Activated CD8-positive, alpha-beta memory T cell treated with anti-CD3 and anti-CD28 coated beads for 48 hours (primary cell): ENCODE data around the gene GSK3A.
A peak's percentile ranks its signal among the peaks of the same experiment; 100 is the strongest.

Source experiments
- DNase-seq, 3 experiments: peaks; one replicate each; pipeline ENCODE4 v3.0.0-alpha.2; 2020; ENCODE audit warnings: low read depth in 2 of 3, low spot score in 2 of 3

GSK3A gene

GRCh38 chr19:42281146-42281826 lies 38.9 kb upstream of the GSK3A start:
- DNase-seq, result no peak

GRCh38 chr19:42280815-42281145 lies 38.4 kb upstream of the GSK3A start:
- no peak for DNase-seq

DNA sequence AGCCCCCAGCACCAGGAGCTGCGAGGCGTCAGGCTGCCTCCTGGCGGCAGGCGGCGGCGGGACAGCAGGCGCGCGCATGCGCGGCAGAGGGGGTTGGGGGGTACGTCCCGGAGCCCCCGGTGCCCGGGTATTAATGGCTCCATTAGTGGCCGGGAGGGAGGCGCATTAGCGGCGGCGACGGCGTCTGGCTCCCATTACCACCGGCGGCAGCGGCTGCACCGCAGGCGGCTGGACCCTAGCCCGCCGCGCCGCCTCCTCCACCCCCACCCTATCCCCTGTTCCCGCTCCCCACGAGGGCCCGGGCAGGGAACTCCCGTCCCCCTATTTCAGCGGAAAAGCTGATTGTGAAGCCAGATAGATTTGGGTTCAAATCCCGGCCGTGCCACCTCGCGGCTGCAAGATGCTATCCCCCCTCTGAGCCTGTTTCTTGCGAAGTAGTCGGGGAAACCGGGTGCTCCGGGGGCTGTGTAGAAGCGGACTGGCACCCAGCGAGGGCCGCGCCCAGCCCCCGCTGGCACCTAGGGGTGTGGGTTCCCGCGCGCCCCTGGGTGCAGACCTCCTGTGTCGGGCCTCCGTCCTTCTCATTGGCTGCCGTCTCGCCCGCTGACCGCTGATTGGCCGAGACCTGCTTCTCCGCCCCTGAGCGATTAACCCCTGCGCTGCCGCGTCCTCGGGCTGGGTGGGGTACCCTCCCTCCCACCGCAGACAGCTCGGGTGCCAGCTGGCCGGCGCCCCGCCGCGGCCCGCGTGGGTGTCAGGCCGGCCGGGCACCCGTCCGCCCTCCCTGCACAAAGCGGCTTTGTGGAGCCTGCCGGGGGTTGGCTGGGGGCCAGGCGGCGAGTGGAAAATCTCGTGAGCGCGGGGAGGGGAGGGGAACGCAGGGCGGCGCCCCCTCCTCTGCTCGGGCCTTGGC lies 37.8 kb upstream of the GSK3A start:
- DNase-seq, result peak; percentile 72 to 75 (median 74)

DNA sequence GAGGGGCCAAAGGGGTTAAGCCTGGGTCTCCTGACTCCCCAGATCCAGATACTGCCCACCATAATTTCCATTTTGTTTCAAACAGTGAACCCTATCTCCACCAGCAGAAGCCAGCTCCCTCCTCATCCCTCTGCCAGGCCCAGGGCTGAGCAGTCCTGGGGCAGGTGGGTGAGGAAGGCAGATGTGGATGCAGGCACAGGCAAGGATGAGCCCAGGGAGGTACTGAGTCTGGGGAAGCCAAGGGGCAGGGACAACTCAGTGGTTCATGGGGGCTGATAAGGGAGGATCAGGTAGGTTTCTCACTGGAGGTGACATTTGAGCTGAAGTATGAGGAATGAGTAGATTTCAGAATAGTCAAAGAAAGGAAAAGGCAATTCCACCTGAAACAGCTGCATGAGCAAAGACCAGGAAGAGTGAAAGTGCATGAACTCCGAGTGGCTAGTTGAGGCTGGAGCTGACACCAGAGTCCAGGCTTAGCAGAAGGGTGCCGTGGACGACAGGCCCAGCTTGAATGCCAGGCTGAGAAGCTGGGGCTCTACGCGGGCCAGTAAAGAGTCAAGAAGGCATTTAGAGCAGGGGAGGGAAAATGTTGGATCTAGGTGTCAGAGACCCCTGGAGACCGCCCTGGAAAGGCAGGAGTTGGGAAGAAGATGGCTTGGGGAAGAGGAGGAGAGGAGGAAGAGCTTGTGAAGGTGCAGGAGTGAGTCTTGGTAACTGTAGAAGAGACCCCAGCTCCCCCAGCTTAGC lies 36.9 kb upstream of the GSK3A start:
- DNase-seq, result no peak

- DNase-seq, result no peak
Measured at GRCh38 chr19:42278452-42279154, 36.2 kb upstream of the GSK3A start.

- no peak for DNase-seq
Measured at GRCh38 chr19:42277821-42278451, 35.5 kb upstream of the GSK3A start.

GRCh38 chr19:42276821-42277220 lies 34.4 kb upstream of the GSK3A start:
- no peak for DNase-seq

DNA sequence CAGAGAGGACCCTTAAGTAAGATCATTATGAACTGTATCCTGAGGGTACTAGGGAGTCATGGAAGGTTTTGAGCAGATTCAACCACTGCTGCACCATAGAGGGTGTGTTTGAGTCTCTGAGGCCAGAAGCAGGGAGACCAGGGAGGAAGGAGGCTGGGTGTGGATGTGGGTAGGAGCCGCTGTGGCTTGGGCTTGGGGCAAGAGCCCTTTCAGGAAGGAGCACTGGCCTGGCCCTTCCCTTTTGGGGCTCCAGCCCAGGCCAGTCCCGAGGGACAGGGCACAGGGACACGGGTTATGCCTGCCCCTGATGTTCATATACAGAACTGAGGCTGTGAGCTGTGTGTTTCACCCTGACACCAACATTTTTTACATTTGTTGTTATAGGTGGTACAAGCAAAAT lies 33.9 kb upstream of the GSK3A start:
- DNase-seq, result no peak

- no peak for DNase-seq
Measured at GRCh38 chr19:42275517-42275916, 33.1 kb upstream of the GSK3A start.

DNA sequence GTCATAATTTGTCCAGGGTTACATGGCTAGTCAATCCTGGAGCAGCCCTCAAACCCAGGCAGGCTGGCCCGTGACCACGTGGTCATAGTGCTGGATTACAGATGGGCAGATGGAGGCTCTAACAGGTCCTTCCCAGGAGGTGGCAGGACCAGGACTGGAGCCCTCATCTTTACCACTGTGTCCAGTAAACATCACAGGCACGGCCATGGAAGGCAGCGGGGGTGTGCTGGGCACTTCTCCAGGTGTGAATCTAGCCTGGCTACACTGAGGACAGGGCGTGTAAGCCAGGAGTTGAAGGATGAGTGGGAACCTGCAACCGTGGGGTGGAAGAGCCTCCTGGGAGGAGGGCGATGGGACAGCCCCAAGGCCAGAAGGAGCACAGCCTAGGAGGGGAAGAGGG lies 32.7 kb upstream of the GSK3A start:
- no peak for DNase-seq

GRCh38 chr19:42274065-42274682 lies 31.8 kb upstream of the GSK3A start:
- DNase-seq, result no peak

DNA sequence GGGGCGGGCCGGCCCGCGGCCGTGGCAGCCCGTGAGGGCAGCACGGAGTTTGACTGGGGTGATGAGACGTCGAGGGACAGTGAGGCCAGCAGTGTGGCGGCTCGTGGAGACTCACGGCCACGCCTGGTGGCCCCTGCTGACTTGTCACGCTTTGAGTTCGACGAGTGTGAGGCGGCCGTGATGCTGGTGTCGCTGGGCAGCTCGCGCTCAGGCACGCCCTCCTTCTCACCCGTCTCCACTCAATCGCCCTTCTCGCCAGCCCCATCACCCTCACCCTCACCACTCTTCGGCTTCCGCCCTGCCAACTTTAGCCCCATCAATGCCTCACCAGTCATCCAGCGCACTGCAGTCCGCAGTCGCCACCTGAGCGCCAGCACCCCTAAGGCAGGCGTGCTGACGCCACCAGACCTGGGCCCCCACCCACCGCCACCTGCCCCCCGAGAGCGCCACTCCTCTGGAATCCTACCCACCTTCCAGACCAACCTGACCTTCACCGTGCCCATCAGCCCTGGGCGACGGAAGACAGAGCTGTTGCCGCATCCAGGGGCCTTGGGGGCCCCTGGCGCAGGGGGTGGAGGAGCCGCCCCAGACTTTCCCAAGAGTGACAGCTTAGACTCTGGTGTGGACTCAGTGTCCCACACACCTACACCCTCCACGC lies 31.1 kb upstream of the GSK3A start:
- DNase-seq, result no peak

GRCh38 chr19:42272989-42273406 lies 30.6 kb upstream of the GSK3A start:
- DNase-seq, result no peak

- no peak for DNase-seq
Measured at GRCh38 chr19:42272535-42272897, 30.1 kb upstream of the GSK3A start.

GRCh38 chr19:42271861-42272534 lies 29.6 kb upstream of the GSK3A start:
- DNase-seq, result no peak

DNA sequence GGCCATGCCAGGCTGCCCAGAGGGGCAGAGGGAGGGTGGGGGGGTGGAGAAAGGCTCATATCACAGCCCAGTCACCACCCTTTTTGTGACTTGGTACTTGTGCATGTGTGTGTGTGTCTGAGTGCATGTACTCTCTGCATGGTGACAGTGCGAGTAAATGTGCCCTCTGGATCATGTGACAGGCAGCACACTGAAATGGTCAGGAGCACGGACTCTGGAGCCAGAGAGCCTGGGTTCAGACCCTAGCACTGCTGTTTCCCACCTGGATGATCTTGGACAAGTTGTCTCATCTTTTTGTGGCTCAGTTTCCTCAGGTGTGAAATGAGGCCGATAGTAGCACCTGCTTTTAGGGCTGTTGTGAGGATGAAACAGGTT lies 28.6 kb upstream of the GSK3A start:
- no peak for DNase-seq

DNA sequence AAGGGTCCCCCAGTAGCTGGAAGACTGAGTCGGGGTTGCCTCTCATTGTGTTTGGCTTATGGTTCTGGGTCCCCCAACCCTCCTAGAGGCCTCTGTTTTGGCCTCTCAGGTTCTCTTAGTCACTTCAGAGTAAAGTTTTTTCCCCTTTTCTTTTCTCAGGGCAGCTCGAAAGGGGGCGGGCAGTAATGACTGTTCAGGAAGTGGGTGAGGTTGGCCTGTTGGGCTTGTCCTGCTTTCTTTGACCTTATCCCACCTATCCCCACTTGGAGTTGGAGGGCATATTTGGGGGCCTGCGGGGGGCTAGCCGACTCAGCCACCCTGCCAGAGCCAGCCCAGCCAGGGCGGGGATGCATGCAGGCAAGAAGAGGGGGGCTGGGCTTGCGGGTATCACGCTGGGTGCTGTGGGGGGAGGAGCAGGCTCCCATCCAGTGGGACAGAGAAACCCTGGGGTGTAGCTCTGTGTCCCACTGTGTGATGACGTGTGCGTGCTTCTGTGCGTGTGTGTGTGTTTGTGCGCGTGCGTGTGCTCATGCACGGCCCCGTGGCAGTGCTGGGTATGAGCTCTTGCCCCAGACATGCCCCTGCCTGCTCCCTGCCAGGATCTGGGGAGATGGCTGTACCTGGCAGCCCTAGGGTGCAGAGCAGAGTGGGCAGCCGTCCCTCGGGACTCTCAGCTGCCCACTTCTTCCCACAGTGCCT lies 28.1 kb upstream of the GSK3A start:
- no peak for DNase-seq

DNA sequence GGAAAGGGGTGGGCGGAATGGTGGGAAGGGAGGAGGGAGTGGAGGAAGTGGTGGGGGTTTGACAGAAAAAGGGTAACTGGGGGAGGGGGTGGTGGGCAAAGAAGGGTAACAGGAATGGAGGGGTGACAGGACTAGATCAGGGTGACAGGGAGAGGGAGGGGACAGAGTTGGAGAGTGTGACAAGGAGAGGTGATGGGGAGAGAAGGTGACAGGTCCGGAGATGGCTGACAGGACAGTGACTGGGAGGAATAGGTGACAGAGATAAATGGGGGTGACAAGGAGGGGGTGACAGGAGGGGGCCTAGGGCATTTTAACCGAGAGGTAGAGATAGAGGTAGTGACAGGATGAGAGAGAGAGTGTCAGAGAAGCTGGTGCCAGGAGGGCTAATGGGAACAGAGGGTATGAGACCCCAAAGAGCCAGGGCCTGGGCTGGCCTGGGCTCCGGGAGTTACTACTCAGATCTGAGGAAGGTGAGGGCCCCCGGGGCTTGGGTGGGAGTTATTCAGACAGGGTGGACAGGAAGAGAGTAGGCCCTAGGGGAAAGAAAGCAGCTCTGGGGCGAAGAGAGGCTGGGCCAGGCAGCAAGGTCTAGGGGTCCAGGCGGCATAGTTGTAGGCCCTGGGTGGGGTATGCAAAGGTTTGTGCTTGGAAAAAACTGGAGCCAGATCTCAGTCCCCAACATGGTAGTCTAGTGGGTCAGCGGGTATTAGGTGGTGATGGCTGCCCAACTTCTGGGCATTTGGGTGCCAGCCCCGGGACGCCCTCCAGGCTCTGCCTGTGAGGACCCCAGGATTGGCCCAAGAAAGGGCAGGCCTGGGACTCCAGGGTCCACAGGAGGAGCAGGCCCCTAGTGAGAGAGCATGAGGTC lies 27.3 kb upstream of the GSK3A start:
- DNase-seq, result no peak
